ENCODE data around the gene CBLN4. TPM values are rescaled to one million over a fixed set of nuclear protein-coding genes. Genes with fewer than 3 reads are reported as not detected.

Gene CBLN4
- not detected in 2 replicates for total RNA-seq

DNA sequence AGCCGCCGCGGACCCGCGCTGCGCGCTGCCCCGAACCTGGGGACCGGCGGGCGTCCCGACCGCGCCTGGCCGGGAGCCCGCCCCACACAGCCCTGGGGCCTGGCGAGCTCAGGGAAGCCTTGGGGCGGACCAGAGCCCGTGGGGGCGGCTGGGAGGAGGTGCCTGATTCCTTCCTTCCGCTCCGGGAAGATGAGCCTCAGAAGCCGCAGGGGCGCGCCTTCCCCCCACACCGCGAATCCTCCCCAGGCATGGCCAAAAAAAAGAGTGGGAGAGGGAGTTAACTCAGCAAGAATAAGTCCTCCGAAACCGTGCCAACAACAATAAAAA, at the start of gene CBLN4:
CBLN4 (minus strand) TSS at position 131 of the 327 bp plus-strand sequence. CDS start 1,348 bp downstream, outside the sequence.
- no peak for DNase-seq (ENCODE audit: low read depth in 2 of 2)

DNA sequence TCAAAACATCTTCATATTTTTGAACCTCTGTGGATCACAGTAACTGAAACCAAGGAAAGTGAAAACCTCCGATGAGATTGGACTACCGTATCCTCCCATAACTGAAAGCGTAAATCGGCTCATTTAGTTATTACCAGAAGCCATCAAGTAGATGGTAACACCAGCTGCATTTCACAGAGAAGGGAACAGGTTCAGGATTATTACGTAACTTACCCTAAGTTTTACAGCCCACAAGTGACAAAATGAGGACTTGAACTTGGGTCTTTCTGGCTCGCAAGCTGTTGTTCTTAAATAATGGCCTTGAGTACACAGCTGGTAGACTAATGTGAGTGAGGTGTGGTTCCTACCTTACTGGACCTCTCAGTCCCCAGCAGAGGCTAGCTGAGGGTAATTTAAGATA, 37.9 kb upstream of the CBLN4 start:
- DNase-seq (ENCODE audit: low read depth in 2 of 2), result no peak

DNA sequence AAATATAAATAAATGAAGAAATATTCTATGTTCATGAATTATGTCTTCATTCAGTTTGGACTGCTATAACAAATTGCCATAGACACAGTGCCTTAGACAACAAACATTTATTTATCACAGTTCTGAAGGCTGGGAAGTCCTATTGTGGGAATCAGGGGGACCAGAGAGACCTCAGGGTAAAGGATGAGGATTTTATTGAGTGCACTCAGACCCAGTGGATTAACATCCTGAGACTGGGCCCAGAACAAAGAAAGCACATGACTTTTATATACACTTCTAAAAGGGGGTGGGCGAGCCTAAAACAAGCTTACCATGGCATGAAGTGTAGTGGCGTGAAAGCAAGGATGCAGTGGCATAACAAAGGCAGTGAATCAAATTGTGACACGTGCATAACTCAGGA, 26.9 kb upstream of the CBLN4 start:
- peak; percentile 2 to 3 for DNase-seq (ENCODE audit: low read depth in 2 of 2)

GRCh38 chr20:56018716-56019115, 13.4 kb upstream of the CBLN4 start:
- no peak for DNase-seq (ENCODE audit: low read depth in 2 of 2)

GRCh38 chr20:56018194-56018593, 12.9 kb upstream of the CBLN4 start:
- no peak for DNase-seq (ENCODE audit: low read depth in 2 of 2)

- DNase-seq (ENCODE audit: low read depth in 2 of 2), result no peak
Observed at GRCh38 chr20:56017560-56017959, 12.2 kb upstream of the CBLN4 start.

DNA sequence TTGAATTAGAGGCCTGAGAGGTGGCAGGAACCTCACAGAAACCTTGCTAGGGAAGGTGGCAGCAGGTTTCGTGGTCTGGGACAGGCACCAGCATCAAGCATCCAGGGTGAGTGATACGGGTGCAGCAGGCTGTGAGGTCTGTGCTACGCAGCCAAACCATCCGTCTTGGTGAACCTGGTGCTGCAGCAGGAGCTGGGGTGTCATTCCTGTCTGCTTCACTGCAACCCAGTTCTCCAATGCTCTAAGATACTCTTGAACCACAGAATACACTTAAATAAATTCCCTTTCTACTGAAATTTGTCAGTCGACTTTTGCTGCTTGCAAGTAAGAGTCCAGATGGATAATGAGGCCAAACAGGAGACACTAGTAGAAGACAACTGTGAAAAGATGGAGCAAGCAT, 9.7 kb upstream of the CBLN4 start:
- DNase-seq (ENCODE audit: low read depth in 2 of 2), result no peak

GRCh38 chr20:56014151-56014550, 8.8 kb upstream of the CBLN4 start:
- no peak for DNase-seq (ENCODE audit: low read depth in 2 of 2)

DNA sequence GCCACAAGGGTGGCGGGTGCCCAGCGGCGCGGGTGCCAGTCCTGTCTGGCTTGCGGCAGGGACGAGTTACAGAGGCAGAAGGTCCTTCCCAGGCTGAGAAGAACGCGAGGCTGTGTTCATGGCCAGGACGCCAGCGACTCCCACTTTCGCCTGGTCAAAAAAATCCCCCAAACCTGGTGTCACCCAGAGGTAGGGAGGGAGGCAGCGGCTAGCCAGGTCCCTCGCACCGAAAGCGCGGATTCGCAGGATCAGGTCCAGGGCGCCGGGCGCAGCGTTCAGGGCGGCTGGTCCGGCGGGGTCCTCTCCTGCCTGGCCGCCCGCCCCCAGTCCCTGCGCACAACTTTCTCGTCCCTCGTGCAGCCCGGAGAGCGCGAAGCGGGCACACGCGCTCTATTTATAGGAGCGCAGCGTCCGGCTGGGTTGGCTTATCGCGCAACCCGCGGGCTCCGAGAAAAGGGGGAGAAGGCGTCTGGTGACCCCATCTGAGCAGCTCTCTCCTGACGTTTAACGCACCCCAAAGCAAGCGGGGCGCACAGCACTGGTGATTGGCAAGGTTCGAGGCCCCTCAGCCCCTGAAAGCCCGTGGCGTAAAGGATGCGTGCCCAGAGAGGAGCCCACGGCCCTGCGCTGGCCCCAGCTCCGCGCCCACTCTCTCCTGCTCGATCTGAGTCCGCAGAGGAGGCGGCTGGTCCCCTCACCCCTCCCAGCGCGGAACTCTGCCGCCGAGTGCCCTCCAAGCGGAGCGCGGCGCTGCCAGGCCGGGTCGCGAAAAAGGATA, 519 bp downstream of the CBLN4 start:
- DNase-seq (ENCODE audit: low read depth in 2 of 2), result no peak

- no peak for DNase-seq (ENCODE audit: low read depth in 2 of 2)
Observed at GRCh38 chr20:56004007-56004406, 1.3 kb downstream of the CBLN4 start.

DNA sequence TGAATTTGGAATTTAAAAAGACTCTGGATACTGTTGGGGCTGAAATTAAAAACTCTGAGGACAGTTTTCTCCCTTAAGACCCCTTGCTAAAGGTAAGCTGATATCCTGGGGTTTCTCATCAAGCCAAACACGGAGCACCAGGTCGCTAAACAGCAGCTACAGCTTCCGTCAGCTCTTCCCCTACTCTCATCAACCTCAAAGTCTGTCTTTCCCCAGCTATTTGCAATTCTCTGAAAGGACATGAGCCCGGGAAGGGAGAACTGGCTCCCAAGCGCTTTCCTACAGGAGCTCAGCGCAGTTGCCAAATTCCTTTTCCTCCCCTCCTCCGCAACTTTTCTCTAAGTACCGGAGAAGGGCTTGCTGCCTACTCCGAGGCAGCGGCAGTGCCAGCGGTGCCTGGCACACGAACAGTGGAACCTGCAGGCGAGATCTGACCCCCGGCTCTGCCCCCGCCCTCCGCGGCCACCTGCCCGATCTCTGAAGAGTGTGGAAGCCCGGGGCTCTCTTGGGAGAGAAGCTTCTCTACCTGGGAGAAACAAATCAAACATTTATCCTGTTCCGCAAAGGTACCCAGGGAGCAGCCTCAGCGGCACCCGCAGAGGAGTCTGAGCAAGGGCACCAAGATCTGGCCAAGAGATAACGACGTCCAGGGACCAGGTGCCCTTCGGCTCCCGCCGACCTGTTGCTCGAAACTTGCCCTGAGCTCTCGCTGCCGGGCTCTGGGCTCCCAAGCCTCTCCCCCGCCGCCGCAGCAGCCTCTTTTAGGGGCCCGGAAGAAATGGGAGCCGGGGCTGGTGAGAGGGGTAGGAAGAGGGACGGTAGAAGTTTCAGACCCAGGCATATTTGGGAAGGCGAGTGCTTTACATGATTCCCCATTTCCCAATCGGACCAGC, 2.2 kb downstream of the CBLN4 start:
- DNase-seq (ENCODE audit: low read depth in 2 of 2), result no peak

GRCh38 chr20:56001890-56002289, 3.4 kb downstream of the CBLN4 start:
- DNase-seq (ENCODE audit: low read depth in 2 of 2), result no peak

GRCh38 chr20:56001106-56001785, 4.1 kb downstream of the CBLN4 start:
- no peak for DNase-seq (ENCODE audit: low read depth in 2 of 2)

GRCh38 chr20:55978550-55978949, 26.8 kb downstream of the CBLN4 start:
- DNase-seq (ENCODE audit: low read depth in 2 of 2), result no peak

- no peak for DNase-seq (ENCODE audit: low read depth in 2 of 2)
Observed at GRCh38 chr20:55977690-55978459, 27.4 kb downstream of the CBLN4 start.

DNA sequence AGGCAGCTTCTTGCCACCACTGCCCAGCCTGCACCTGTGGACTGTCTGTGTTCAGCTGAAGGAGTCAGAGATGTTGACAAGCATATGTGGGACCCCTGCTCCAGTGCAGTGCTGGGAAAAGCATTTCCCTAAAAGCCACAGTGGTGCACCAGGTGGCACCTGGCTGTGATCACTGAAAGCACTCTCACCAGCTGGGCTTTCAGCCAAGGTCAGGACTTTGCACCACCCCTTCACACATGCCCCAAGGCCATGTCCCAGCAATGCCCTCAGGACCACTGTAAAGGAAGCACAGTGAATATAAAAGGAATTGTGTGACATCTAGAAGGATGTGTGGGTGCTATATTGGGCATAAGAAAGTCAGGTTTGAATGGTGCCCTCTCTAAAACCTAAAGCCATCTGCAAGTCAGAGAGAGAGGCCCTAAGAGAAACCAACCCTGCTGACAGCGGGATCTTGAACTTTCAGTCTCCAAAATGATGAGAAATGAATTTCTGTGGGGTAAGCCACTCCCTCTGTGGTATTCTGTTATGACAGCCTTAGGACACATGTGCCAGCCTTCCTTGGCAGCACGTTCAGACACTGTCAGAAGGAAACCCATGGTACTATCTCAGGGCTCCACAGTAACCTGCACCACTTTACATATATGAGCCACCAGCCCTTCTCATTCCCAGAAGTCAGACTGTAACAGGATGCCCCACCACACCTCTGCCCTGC, 30.7 kb downstream of the CBLN4 start:
- DNase-seq (ENCODE audit: low read depth in 2 of 2), result no peak

DNA sequence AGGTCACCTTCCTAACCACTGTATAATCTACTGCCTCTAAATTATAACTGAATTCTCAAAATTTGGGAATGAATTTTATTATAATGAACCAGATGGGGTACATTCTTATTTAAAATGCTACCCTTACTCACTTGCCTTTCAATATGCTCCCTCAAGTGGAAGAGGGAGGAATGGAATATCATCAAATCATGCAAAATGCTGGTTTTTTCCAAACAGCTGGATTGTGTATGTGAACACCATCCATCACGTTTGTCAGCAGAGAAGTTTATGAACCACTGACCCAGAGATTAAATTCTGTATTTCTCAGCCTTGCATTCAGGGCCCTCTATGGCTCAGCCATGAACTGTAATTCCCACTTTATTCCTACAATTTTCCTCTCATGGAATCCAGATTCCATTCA, 40.5 kb downstream of the CBLN4 start:
- no peak for DNase-seq (ENCODE audit: low read depth in 2 of 2)

GRCh38 chr20:55961376-55962330, 43.7 kb downstream of the CBLN4 start:
- no peak for DNase-seq (ENCODE audit: low read depth in 2 of 2)

- no peak for DNase-seq (ENCODE audit: low read depth in 2 of 2)
Observed at GRCh38 chr20:55953201-55953600, 52.1 kb downstream of the CBLN4 start.

DNA sequence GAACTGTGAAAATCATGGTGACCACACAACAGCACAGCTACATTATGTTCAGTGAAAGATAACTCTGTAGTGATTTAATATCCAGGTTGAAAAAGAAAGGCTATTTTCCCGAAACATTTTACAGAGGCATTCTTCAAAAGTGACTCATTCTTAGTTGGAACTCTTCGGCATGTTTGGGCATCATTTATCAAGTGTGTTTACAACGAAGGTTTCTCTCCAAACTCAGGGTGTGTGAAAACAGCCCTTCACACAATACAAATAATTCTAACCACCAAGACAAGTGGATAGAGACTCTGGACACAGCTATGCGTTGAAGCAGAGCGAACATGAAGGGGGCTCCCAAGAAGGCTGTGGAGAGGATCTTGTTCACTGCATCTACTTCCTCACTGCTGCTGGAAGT, 57.6 kb downstream of the CBLN4 start:
- DNase-seq (ENCODE audit: low read depth in 2 of 2), result no peak

Measured in lung microvascular endothelial cell (primary cell).